Mucosa of rectum (tissue), 2 donors: ENCODE results near the gene XG.
"Not testable (repeated sequence)": the region's sequence is repeated elsewhere in the genome, so short reads cannot be mapped to it uniquely, and the experiment has no call there.

Experiments used
- H3K27ac ChIP-seq, 2 donors: one replicate each; pipeline ENCODE4 v1.7.0; 2013; ENCODE audit warnings: inconsistent platforms in 2 of 2, low read depth in 2 of 2, low read length in 2 of 2
- H3K27me3 ChIP-seq, 2 donors: one replicate each; pipeline ENCODE4 v1.7.0; 2013; ENCODE audit warnings: low read length in 2 of 2; ENCODE audit not compliant: control insufficient read depth in 2 of 2, insufficient read depth in 2 of 2
- H3K36me3 ChIP-seq, 2 donors: one replicate each; pipeline ENCODE4 v1.7.0; 2013; ENCODE audit warnings: low read length in 2 of 2; ENCODE audit not compliant: control insufficient read depth in 2 of 2, insufficient read depth in 2 of 2
- H3K4me1 ChIP-seq, 2 donors: one replicate each; pipeline ENCODE4 v1.7.0; 2013; ENCODE audit warnings: low read length in 2 of 2, mild to moderate bottlenecking in 1 of 2; ENCODE audit not compliant: control insufficient read depth in 2 of 2, insufficient read depth in 2 of 2
- H3K4me3 ChIP-seq, 2 donors: one replicate each; pipeline ENCODE4 v1.7.0; 2013; ENCODE audit warnings: low read length in 2 of 2
- H3K9ac ChIP-seq, 2 donors: one replicate each; pipeline ENCODE4 v1.7.0; 2013; ENCODE audit warnings: low read length in 2 of 2, low read depth in 1 of 2, mild to moderate bottlenecking in 1 of 2
- H3K9me3 ChIP-seq, 2 donors: one replicate each; pipeline ENCODE4 v1.7.0; 2013; ENCODE audit warnings: low read length in 2 of 2; ENCODE audit not compliant: control insufficient read depth in 2 of 2
- donor health status: healthy.
- donor health status: Normal muscosa, but diverticular disease.

XG gene

GRCh38 chrX:2712428-2712827, 39.4 kb upstream of the XG start:
- H3K9me3 ChIP-seq: no peaks in the 10 kb centered on the region
- H3K4me3 ChIP-seq: no peak overlapping the region
- no peak overlapping the region for H3K27ac ChIP-seq
- peaks cover 10 to 13% of the 10 kb centered on the region in 2 donors for H3K4me1 ChIP-seq
- H3K27me3 ChIP-seq: no peaks in the 10 kb centered on the region
- H3K36me3 ChIP-seq: peaks cover 14 to 19% of the 10 kb centered on the region in 2 donors
- H3K9ac ChIP-seq: no peak overlapping the region

DNA sequence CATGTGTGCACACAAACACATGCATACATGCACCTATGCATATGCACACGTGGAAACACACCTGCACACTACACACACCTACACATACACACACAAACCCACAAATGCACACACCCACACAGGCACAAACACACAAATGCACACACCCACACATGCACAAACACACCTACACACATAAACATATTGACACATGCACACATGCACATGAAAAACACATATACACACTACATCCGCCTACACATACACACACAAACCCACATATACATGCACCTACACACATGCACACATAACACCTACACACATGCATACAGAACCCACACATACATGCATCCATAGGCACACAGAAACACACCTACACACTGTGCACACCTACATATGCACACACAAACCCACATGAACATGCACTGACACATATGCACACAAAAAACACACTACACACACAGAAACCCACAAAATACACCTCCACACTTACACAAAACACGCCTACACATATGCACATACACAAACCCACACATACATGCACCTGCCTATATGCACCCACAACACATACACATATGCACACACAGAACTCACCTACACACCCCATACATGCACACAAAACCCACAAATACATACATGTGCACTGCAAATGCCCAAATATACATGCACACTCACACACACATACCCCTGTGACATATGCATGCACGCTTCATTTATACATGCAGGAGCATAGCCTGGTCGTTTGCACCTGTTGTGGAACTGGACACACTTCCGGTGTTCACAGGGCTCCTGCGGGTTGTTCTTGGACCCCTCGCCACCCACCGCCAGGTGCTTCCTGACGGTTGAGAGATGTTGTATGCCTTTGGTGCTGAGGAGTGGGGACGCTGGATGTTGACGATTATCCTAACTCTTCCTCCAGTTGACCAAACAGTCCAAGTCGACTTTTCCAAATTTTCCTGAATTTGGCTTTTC, 38.7 kb upstream of the XG start:
- Histone ChIP-seq H3K36me3 (peaks cover 18 to 27% of the 10 kb centered on the region in 2 donors), H3K4me1 (peaks cover 10 to 13% of the 10 kb centered on the region in 2 donors), H3K27ac (no peak overlapping the region), H3K27me3 (no peaks in the 10 kb centered on the region), H3K9me3 (no peaks in the 10 kb centered on the region), H3K4me3 (no peak overlapping the region), H3K9ac (no peak overlapping the region)

DNA sequence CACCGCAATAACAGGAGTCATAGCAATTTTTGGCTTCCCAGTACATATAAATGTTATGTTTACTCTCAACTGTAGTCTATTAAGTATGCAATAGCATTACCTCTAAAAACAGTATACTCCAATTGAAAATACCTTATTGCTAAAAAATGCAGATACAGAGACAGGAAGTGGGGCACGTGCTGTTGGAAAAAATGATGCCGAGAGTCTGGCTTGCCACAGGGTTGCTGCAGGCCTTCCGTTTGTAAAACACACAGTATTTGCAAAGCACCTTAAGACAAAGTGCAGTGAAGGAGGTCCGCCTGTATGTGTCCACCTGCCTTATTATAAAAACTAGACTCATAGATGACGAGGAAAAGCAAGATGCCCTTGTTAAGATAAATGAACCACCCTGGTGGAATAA, 37.3 kb upstream of the XG start:
- Histone ChIP-seq H3K27ac (no peak overlapping the region), H3K36me3 (peaks cover 26 to 38% of the 10 kb centered on the region in 2 donors), H3K9ac (no peak overlapping the region), H3K4me1 (peaks cover 8 to 11% of the 10 kb centered on the region in 2 donors), H3K27me3 (no peaks in the 10 kb centered on the region), H3K9me3 (no peaks in the 10 kb centered on the region), H3K4me3 (no peak overlapping the region)

DNA sequence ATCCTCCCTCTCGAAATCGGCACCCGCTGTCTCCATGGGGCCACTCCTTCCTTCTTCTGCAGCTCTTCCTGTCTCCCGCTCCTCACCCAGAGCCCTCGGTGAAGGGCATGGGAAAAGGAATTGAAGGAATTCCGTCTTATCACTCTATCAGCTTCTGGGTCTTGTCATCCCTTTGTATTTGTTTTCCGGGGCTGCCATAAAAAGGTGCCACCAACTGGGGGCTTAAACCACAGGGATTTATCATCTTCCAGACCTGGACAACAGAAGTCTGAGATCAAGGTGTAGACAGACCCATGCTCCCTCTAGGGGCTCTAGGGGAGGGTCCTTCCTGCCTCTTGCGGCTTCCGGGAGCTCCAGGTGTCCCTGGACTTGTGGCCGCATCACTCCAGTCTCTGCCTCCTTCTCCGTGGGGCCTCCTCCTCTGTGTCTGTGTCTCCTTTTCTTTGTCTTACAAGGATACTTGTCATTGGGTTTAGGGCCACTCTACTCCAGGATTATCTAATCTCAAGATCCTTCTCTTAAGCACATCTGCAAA, 36.7 kb upstream of the XG start:
- H3K27ac ChIP-seq: no peak overlapping the region
- H3K9me3 ChIP-seq: no peaks in the 10 kb centered on the region
- H3K9ac ChIP-seq: no peak overlapping the region
- no peaks in the 10 kb centered on the region for H3K27me3 ChIP-seq
- H3K4me3 ChIP-seq: no peak overlapping the region
- H3K4me1 ChIP-seq: peaks cover 2 to 5% of the 10 kb centered on the region in 2 donors
- H3K36me3 ChIP-seq: peaks cover 28 to 43% of the 10 kb centered on the region in 2 donors

GRCh38 chrX:2717312-2717711, 34.5 kb upstream of the XG start:
- Histone ChIP-seq H3K36me3 (peaks cover 33 to 52% of the 10 kb centered on the region in 2 donors), H3K4me3 (no peak overlapping the region), H3K27ac (no peak overlapping the region), H3K9ac (no peak overlapping the region), H3K9me3 (no peaks in the 10 kb centered on the region), H3K4me1 (no peaks in the 10 kb centered on the region), H3K27me3 (no peaks in the 10 kb centered on the region)

GRCh38 chrX:2718821-2719220, 33.0 kb upstream of the XG start:
- Histone ChIP-seq H3K4me1 (no peaks in the 10 kb centered on the region), H3K4me3 (no peak overlapping the region), H3K27ac (no peak overlapping the region), H3K9me3 (no peaks in the 10 kb centered on the region), H3K27me3 (no peaks in the 10 kb centered on the region), H3K9ac (no peak overlapping the region), H3K36me3 (peaks cover 42 to 61% of the 10 kb centered on the region in 2 donors)

DNA sequence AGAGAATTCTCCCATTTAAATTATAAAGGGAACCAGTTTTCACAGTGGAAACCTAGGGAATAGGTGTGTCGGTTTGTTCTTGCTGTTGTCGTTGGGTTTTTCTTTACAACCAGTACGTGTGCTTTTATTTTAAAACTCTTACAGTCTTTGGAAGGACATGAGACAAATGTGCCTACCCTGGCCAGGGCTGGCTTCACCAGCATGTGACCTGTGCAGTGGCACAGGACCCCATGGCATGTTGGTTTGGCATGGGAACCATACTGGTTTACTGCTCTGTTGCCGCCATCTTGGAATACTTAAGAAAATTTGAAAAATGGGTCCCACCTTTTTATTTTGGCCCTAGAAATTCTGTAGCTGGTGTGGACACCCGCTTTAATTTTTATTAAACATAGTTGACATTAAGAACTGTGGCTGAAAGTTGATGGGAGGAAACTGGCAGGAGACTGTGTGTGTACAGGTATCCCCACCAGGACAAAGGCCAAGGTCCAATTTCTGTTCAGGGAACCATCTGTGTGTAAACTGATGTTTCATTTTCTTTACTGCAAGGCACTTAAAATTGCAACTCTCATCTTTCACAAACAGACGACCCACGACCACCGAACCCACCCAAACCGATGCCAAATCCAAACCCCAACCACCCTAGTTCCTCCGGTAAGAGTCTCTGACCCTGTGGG, 31.9 kb upstream of the XG start:
- Histone ChIP-seq H3K4me1 (no peaks in the 10 kb centered on the region), H3K4me3 (no peak overlapping the region), H3K9ac (no peak overlapping the region), H3K27me3 (no peaks in the 10 kb centered on the region), H3K9me3 (no peaks in the 10 kb centered on the region), H3K36me3 (peaks cover 49 to 65% of the 10 kb centered on the region in 2 donors), H3K27ac (no peak overlapping the region)

DNA sequence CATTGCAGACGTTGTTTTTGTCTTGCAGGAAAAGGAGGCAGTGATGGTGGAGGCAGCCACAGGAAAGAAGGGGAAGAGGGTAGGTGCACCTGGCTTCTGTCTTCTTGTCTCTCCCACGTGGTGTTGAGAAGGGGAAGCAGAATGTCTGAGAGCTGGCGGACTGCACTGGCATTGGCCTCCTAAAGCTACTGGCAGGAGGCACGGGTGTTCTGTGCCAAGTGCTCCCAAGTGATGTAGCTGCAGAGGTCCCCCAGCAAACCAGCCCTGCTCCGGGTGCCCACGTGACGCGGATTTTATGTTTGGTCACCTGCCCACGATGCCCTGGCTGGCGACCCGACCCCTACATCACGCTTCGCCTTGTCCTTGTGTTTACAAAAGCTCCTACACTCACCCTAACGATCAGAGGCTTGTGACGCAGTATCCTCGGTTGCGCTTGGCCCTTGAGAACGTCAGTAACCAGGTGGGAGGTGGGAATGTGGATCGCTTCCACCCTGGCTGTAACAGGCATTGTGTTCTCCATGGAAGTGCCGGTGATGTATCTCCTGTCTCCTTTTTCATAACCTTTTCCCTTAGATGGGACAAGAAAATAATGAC, 28.5 kb upstream of the XG start:
- Histone ChIP-seq H3K9ac (no peak overlapping the region), H3K27ac (no peak overlapping the region), H3K27me3 (no peaks in the 10 kb centered on the region), H3K4me1 (no peaks in the 10 kb centered on the region), H3K36me3 (peaks cover 52 to 60% of the 10 kb centered on the region in 2 donors), H3K9me3 (no peaks in the 10 kb centered on the region), H3K4me3 (no peak overlapping the region)

DNA sequence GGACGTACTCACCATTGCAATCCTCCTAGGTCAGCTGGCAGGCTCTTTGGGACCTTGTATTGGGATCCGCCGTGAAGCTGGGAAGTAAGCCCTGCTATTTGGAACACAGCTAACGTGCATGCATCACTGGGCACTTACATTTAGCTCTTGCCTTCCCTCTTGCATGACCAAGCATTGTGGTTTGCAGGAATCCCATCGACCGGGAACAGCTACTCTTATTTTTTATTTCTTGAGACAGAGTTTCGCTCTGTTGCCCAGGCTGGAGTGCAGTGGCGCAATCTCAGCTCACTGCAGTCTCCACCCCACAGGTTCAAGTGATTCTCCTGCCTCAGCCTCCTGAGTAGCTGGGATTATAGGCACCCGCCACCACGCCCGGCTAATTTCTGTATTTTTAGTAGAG, 24.6 kb upstream of the XG start:
- H3K9ac ChIP-seq, H3K27me3 ChIP-seq, H3K4me1 ChIP-seq, H3K9me3 ChIP-seq, H3K4me3 ChIP-seq, H3K27ac ChIP-seq: not testable (repeated sequence)
- peaks cover 49 to 51% of the 10 kb centered on the region in 2 donors for H3K36me3 ChIP-seq

GRCh38 chrX:2732076-2732475, 19.8 kb upstream of the XG start:
- H3K9ac ChIP-seq: no peak overlapping the region
- H3K4me1 ChIP-seq: no peaks in the 10 kb centered on the region
- H3K4me3 ChIP-seq: no peak overlapping the region
- no peak overlapping the region for H3K27ac ChIP-seq
- H3K9me3 ChIP-seq: no peaks in the 10 kb centered on the region
- peaks cover 27 to 31% of the 10 kb centered on the region in 2 donors for H3K36me3 ChIP-seq
- H3K27me3 ChIP-seq: no peaks in the 10 kb centered on the region
